Measurements from ENCODE around the gene PHF5A. TPM values are rescaled to one million over a fixed set of nuclear protein-coding genes. Genes with fewer than 3 reads are reported as not detected.
"Not testable (repeated sequence)": the region's sequence is repeated elsewhere in the genome, so short reads cannot be mapped to it uniquely, and the experiment has no call there.

PHF5A gene
- total and polyA plus RNA-seq, 9 donors, result 27.3 to 55.3 (median 36.8) TPM

- Histone ChIP-seq H3K9me3 (no peaks in the 10 kb centered on the region), H3K4me3 (no peak overlapping the region), H3K27me3 (no peaks in the 10 kb centered on the region), H3K27ac (no peak overlapping the region), H3K4me1 (ENCODE audit: insufficient read depth) (peaks cover 2% of the 10 kb centered on the region), H3K36me3 (no peaks in the 10 kb centered on the region)
- WGBS, 3 donors, result 82 to 87% (median 85%) methylated on average over 7 of the region's 7 CpGs
- intact Hi-C loops (cut with DNase I), result no loop called here
- no peak for TF ChIP-seq CTCF (IDR thresholded peaks at IDR 0.05)
- TF ChIP-seq POLR2A (IDR thresholded peaks at IDR 0.05), result no peak
- no peak for TF ChIP-seq EP300 (IDR thresholded peaks at IDR 0.05)
- DNase-seq, result no peak
Measured at GRCh38 chr22:41437198-41437597, 31.3 kb downstream of the PHF5A start.

GRCh38 chr22:41436322-41437113 is 32.0 kb downstream of the PHF5A start:
- peaks cover 2% of the 10 kb centered on the region for H3K4me1 ChIP-seq (ENCODE audit: insufficient read depth)
- intact Hi-C loops (cut with DNase I), result no loop called here

GRCh38 chr22:41435560-41435959 is 32.9 kb downstream of the PHF5A start:
- DNase-seq, result no peak
- H3K27me3 ChIP-seq, result no peaks in the 10 kb centered on the region
- H3K4me3 ChIP-seq, result no peak overlapping the region
- no peaks in the 10 kb centered on the region for H3K36me3 ChIP-seq
- no peaks in the 10 kb centered on the region for H3K9me3 ChIP-seq
- intact Hi-C loops (cut with DNase I), result no loop called here
- no peak overlapping the region for H3K27ac ChIP-seq
- peaks cover 2% of the 10 kb centered on the region for H3K4me1 ChIP-seq (ENCODE audit: insufficient read depth)
- TF ChIP-seq CTCF (IDR thresholded peaks at IDR 0.05), result no peak
- TF ChIP-seq POLR2A (IDR thresholded peaks at IDR 0.05), result no peak
- TF ChIP-seq EP300 (IDR thresholded peaks at IDR 0.05), result no peak
- 56 to 63% (median 62%) methylated on average over 4 of the region's 4 CpGs for WGBS, 3 donors

More at GRCh38 chr22:41436322-41437113, 32.0 kb downstream of the PHF5A start:
- Histone ChIP-seq H3K36me3 (no peaks in the 10 kb centered on the region), H3K4me3 (no peak overlapping the region), H3K9me3 (no peaks in the 10 kb centered on the region), H3K27me3 (no peaks in the 10 kb centered on the region), H3K27ac (no peak overlapping the region)
- no peak for TF ChIP-seq CTCF (IDR thresholded peaks at IDR 0.05)
- TF ChIP-seq POLR2A (IDR thresholded peaks at IDR 0.05), result no peak
- no peak for TF ChIP-seq EP300 (IDR thresholded peaks at IDR 0.05)
- DNase-seq, result no peak
- WGBS, 3 donors, result 79 to 80% (median 80%) methylated on average over 23 of the region's 23 CpGs

GRCh38 chr22:41434361-41435003 is 34.0 kb downstream of the PHF5A start:
- H3K4me1 ChIP-seq (ENCODE audit: insufficient read depth), result not testable (repeated sequence)
- 76 to 78% (median 76%) methylated on average over 5 of the region's 5 CpGs for WGBS, 3 donors

GRCh38 chr22:41433480-41433879 is 35.0 kb downstream of the PHF5A start:
- DNase-seq; H3K36me3 ChIP-seq; H3K27ac ChIP-seq; H3K9me3 ChIP-seq; H3K27me3 ChIP-seq; H3K4me1 ChIP-seq (ENCODE audit: insufficient read depth); intact Hi-C loops (cut with DNase I); H3K4me3 ChIP-seq: not testable (repeated sequence)
- WGBS, 3 donors, result 70 to 83% (median 74%) methylated on average over 1 of the region's 1 CpG

More at GRCh38 chr22:41434361-41435003, 34.0 kb downstream of the PHF5A start:
- H3K9me3 ChIP-seq; H3K27me3 ChIP-seq; H3K27ac ChIP-seq; DNase-seq; H3K36me3 ChIP-seq; H3K4me3 ChIP-seq; intact Hi-C loops (cut with DNase I): not testable (repeated sequence)

All from ovary (tissue), 9 donors.